Islet of Langerhans (tissue), 1 donor: ENCODE data around the gene NGDN.
"Not testable (repeated sequence)": the region's sequence is repeated elsewhere in the genome, so short reads cannot be mapped to it uniquely, and the experiment has no call there.

Experiments used
- FAIRE-seq: peaks from one replicate; lab custom pipeline; 2011; peaks lifted over from hg19 to GRCh38; lab: Jason Lieb, UNC

NGDN gene, protein sequence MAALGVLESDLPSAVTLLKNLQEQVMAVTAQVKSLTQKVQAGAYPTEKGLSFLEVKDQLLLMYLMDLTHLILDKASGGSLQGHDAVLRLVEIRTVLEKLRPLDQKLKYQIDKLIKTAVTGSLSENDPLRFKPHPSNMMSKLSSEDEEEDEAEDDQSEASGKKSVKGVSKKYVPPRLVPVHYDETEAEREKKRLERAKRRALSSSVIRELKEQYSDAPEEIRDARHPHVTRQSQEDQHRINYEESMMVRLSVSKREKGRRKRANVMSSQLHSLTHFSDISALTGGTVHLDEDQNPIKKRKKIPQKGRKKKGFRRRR

DNA sequence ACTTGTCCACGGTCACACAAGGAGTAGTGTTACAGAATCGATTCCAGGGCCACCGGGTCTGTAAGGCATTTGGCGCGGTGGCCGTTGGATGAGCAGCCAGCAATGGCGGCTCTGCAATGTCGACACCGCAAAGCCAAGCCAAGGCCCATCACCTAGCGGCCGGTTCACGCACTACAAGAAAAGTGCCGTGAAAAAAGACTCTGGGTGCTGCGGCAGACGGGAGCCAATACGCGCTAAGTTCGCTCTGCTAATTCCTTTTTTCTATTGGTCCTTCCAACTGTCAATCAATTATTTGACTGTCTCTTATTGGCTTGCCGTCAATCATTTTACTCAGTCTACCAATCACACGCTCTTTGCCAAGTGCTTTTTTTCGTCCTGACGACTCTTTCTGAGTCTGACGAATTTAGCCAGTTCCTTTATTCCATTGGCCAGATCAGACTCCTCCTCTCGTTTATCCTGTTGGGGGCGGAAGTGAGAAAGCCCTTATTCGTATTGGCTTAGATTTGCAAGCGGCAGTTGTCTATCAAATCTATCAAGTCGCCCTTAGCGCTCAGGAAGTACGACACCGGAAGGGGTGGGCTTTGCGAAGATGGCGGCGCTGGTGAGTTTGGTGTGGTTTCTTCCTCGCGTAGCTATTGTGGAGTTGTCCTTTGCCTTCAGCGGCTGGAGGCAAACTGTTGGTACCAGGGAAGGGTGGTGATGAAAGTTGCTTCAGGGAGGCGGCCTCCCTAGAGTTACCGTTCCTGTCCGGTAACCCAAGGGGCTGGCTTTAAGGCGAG lies at the start of gene NGDN:
NGDN (plus strand) TSS at position 577 of the 779 bp plus-strand sequence; CDS start at position 590, 13 bp downstream.
- peak; percentile 99 for FAIRE-seq

DNA sequence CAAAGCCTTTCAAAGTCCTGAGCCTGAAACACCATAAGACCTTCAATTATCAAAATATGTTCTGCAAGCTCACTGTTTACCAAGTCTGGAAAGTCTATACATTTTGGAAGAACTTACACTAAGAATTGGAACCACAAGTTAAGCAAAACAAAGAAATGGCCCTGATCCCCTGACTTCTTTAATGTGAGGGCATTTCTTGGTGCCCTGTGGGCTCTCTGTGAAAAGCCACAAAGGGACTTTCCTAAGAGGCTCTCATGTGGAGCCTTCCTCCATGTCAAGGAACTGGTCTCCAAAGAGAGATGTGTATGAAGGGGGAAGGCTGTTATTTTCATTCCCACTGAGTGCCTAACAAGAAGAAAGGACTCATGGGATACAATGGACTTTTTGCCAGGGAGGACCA lies 47.9 kb upstream of the NGDN start:
- FAIRE-seq: no peak

DNA sequence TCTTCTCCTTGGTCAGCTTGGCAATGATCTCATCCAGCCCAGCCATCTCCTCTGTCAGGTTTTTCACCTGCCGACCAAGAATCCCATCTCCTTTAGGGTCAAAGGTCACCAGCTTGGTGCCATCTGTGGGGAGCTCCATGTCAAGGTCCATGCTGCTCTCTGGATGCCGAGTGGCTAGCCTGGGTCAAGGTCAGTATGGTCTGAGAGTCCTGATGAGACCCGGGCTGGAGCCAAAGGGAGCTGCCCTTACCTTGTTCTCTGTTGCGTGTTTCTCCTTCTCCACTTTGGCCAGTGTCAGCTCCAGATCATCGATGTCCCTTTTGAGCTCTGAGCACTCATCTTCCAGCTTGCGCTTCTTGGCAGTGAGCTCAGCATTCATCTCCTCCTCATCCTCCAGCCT lies 45.8 kb upstream of the NGDN start:
- no peak for FAIRE-seq

DNA sequence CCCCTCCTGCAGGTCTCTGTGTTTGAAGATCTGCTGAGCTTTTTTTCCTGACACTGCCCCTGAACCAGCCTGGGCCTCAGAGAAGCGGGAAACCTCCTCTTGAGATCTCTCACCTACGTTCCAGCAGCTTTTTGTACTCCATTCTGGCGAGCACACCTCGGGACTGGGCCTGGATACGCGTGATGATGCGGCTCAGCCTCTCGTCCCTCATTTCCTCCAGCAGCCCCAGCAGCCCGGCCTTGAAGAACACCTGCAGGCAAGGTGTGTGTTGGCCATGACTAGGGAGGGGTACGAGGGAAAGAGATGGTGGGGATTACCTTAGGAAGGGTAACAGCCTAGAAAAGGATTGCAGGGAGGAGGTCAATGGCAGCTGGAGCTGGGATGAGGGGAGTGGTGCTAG lies 44.3 kb upstream of the NGDN start:
- no peak for FAIRE-seq

DNA sequence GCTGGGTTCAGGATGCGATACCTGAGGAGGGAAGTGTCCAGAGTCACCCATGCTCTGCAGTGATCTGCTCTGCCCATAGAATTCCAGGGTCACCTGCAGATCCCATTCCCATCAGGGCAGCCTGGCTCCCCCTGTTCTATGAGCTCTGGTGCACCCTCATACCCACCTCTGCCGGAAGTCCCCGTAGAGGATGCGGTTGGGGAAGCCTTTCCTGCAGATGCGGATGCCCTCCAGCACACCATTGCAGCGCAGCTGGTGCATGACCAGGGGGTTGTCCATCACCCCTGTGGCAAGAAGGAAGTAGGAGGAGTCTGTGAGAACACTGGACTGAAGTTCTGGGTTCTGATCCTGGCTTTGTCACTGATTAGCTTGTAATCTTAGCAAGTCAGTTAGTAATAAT lies 43.7 kb upstream of the NGDN start:
- not testable (repeated sequence) for FAIRE-seq

DNA sequence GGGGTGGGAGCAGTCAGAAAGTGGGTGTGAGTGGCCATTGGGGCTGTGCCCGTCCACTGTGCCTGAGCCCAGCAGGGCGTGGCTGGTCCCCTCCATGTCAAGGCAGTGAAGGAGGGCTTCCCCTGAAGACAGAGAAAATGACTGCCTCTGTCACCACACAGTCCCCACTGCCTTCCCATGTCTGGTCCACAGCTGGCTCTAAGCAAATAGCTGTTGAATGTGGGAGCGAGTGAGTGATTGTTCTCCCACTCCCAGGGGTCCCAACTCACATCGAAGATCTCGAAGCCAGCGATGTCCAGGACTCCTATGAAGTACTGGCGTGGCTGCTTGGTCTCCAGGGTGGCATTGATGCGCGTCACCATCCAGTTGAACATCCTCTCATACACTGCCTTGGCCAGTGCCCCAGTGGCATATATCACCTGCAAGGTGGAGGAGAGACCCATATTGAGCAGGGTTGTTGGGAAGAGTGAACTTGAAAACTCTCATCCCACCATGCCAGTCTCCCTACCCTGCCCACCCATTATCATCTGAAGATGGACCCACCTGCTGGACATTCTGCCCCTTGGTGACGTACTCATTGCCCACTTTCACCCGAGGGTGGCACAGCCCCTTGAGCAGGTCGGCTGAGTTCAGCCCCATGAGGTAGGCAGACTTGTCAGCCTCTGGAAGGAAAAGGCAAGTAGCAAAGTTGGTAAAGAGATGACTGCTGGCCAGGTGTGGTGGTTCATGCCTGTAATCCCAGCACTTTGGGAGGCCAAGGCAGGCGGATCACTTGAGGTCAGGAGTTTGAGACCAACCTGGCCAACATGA lies 40.6 kb upstream of the NGDN start:
- FAIRE-seq: no peak

DNA sequence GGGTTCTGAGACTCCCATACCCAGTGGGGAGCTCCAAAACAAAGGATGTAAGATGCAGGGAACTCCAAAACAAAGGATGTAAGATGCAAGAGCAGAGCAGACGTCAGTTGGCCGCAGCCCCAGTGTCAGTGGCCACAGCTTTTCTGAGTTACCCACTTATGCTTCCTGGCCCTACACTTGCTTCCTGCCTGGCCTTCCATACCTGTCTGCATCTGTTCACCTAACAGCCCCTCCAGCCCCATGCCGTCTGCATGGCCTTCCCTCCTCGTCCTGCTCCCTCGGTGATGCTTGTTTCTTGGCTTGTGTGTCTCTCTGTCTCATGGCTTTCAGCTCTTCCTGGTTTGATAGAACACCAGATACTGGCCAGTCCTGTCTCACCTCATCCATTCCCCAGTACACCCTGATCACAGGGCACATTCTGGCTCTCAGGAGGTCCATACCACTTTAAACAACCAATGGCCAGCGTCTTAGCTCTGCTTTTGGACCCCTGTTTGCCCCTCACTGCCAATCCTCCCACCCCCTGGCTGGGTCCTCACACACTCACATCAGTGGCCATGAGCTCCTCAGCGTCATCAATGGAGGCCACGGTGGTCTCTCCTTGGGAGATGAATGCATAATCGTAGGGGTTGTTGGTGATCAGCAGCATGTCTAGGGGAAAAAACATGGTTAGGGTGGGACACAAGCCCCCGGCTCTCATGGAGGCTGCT lies 39.3 kb upstream of the NGDN start:
- FAIRE-seq: no peak

DNA sequence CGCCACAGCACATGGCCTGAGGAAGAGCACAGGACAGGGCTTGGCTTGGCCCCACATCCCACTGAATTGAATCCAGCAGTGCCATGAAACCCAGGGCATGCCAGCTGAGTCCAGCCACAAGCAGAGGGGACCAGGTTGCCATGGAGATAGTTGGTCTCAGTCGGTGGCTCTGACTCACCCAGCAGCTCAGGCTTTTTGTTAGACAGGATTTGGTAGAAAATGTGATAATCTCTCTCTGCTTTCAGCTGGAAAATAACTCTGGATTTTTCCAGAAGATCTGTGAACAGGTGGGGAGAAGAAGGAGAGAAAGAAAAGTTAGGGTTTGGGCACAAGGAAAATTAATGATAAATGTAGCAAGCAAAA lies 38.8 kb upstream of the NGDN start:
- no peak for FAIRE-seq

DNA sequence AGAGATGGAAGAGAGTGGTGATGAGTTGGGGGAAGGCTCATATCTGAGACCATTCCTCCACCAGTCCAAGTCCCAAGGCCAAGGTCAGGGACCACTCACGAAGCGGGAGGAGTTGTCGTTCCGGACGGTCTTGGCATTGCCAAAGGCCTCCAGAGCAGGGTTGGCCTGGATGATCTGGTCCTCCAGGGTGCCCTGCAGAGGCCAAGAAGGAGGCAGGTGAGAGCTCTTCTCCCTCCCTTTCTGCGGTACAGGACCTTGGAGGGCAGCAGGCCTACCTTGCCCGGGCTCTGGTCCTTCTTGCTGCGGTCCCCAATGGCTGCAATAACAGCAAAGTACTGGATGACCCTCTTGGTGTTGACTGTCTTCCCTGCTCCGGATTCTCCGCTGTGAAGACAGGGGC lies 38.0 kb upstream of the NGDN start:
- FAIRE-seq: no peak

DNA sequence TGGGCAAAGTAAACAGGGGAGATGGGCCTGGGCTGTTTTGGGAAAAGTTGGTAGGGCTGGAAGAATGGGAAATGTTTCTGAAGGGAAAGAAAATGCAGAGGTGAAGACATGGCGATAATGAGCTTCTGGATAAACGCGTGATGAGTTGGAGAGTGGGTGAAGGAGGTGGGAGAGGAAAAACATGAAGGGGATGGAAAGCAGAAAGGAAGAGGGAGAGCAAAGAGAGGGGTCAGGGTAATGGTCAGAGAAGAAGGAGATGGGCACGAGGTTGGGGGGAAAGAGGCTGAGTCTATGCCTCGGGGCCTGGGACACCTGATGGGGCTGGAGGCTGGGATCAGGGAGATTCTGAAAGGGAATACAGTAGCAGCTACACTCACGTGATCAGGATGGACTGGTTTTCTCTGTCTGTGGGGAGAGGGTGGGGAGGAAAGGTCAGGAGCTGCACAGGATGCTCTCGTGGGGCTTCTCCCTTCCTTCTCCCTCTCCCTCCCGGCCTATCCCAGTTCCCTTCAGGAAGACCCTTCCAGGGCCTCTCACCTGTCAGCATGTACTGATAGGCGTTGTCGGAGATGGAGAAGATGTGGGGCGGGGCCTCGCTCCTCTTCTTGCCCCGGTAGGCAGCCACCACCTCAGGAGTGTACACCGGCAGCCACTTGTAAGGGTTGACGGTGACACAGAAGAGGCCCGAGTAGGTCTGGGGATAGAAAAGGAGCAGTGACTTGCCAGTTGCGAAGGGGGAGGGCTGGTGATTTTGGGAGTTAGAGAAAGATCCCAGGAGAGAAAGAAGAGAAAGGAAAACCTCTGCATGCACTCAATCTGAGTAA lies 37.2 kb upstream of the NGDN start:
- no peak for FAIRE-seq

DNA sequence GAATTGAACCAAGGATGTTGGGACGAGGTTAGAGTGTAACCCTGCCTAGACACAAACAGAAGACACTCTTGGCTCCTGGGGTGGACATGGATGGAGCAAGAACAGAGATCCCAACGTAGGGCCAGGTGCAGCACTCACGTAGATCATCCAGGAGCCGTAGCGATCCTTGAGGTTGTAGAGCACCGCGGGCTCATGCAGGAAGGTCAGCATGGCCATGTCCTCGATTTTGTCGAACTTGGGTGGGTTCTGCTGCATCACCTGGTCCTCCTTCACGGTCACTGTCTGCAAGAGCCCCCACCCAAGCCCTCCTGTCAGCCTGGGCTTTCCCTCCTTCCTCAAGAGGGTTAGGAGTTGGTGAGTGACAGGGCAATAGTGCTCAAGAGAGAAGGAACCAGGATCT lies 36.6 kb upstream of the NGDN start:
- no peak for FAIRE-seq

DNA sequence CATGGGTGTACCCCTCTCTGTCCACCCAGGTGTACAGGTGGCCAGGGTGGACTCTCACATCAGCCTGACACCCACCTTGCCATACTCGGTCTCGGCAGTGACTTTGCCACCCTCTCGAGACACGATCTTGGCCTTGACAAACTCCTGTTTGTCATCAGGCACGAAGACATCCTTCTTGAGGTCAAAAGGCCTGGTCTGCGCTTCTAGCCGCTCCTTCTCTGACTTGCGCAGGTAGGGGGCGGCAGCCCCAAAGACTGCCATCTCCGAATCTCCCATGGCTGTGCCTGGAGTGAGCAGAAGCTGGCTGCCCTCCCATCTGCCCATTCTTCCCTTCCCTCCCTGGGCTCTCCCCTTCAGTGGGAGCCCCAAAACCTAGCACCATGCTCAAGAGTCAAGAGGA lies 36.0 kb upstream of the NGDN start:
- no peak for FAIRE-seq

DNA sequence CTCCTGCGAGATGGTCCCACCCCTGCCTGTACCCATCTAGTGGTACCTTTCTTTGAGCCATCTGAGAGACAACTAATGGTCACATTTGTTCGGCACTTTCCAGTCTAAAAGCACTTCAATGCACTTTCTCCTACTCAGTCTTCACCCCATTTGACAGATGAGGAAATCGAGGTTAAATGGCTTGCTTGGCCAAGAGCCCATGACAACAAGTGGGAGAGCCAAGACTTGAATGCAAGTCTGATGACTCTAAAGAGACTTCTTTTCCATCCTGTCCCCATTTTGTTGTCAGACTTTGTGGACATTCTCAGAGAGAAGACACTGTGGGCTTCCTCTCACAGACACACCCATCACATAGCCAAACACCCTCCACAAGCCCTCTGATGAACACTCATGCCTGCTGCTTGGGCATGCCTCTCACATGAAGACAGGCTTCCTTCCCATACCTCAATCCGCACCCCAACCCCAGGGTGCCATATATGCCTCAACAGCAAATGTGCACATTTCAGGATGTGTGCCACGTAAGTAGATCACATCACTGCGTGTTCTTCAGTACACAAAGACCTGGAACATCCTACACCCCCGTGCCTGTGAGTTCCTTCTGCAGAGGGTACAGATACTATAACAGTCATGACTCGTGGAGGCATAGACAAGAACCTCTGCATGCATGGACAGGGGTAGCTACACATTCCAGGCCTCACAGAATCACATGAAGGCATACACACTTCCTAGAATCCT lies 34.8 kb upstream of the NGDN start:
- no peak for FAIRE-seq

DNA sequence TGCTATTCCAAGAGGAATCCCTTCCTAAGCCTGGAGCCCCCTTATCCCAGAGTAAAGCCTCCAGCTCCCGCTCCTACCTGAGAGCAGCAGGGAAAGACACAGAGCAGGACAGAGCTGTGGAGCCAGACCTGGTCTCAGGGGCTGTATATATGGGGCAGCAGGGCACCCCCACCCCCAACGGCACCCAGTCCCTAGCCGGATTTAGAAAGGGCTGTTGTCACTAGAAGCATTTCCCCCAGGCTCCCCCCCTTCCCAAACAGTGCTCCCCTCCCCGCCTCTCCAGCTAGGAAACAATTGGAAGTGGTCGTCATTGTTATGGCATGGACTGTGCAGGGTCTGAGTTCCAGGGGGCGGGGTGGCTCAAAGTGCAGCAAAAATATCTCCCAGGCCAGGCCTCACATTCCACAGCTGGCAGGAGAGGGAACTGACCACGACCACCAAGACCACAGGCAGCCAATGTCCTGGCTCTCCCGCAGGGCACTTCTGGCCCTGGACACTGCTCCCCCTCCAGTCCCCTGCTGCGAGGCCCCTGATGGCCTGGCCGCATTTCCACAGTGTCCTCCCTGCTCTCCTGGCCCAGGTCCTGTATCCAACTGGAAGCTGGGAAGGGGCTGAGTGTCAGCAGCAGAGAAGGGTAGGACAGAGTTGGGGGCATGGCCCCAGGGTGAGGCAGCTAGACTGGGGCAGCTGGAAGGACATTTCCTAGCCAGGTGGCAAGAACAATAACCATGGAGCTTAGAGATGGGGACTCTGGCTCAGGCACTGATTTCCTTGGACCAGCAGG lies 33.8 kb upstream of the NGDN start, which contains the start of gene MYH7:
MYH7 (minus strand) TSS at position 118 of the 784 bp plus-strand sequence. CDS start 1,928 bp downstream, outside the sequence.
- FAIRE-seq: no peak

DNA sequence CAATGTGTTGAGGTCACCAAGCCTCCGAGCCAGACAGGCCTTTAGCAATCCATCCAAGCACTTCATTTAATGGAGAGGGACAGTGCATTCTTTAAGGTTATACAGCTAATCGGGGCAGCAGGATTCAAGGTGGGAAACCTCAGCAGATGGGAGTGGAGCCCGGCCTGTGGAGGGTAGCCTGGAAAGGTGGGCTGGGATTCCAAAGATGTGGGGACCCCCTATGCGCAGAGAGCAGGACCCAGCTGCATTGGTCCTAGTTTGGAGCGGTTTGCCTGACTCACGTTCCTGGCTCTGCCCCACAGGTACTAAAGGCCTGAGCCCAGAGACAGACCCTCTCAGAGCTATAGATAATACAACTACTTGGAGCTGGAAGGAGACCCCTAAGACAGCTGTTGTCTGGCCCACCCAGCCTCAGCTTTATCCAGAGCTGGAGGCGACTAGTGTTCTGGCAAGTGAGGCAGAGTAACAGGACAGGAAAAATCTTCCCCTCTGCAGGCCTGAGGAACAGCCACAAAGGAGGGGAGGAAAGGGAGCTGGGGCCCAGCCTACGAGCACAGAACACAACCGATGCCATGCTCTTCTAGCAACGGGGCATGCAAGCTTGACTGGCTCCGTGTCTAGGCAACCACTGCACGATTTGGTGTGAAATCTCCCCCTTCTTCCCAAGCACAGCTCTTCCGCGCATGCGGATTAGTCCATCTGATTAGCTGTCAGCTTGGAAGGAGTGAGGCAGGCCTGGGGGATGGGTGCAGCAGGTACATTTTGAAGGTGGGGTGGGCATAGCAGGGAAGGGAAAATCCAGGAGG lies 33.0 kb upstream of the NGDN start:
- peak; percentile 89 for FAIRE-seq

DNA sequence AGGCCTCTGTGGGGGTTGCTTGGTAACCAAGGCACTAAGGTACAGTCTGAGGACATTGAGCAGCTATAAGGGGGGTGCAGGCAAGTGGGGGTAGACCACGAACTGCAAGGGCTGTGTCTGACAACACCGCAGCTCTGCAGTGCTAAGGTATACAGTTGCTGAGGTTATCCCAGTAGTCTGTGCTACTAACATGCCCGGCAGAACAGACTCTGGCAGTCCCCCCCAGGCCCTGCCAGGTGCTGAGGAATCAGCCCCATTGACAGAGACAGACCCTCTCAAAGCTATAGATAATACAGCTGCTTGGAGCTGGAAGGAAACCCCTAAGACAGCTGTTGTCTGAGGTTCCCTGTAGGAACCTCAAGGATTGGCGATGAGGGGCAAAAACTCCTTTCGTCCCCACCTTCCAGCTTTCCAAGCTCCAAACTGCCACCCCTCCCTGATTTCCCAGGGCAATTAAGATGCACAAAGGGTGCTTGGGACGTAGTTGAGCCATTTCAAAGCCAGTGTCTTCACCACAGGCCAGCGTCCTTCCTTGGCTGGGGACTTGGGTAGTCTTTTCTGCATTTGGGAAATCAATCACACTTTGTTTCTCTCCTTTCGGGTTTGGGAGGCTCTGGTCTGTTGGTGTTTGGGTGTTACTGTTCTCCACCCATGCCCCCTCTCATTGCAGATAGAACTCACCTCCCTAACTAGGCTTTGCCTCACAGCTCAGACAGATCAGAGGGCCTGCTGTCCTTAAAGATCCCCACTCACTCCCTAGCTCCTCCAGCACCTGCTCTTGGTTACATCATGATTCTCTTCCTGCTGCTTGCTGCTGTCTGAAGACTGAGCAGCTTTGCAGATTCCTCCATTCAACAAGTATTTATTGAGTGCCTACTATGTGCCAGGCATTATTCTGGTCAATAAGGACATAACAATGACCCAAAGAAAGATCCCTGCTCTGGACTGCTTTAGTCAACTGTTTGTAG lies 32.1 kb upstream of the NGDN start:
- FAIRE-seq: no peak

DNA sequence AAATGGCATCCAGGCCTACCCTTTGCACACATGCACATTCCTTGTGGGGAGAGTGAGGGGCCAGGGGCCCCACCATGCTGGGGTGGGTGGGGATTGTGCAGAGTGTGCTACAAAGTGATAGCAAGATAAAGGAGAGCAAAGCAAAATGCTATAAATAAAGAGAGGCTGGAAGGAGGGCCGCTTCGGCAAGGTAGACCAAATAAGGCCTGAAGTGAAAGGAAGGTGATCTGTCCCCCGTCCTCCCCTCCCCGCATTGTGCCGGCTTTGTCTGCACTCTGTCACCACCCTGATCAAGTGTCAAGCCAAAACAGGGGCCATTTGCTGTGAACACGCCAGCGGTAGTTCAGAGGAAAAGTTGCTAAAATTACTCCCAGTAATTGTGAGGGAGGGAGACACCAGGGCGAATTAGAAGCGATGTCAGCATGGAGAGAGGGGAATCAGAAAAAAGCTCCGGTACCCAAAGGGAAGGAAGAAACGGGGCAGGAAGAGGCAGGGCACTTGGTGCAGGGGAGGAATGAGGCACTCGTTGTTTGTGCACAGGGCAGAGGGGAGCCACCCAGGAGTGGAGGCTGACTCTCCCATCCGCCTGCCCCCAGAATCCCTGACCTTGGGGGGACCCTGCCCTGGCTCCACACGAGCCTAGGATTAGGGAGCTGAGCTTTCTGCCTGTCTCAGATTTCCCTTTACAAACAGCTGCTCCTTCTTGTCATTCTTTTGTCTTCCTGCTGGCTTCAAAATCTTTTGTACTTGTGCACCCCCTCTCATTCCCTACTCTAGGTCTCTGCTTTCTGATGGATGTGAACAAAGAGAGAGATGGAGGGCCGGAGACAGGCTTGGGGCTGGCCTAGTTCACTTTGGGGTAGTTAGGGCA lies 31.2 kb upstream of the NGDN start:
- no peak for FAIRE-seq
